B cell (primary cell): ENCODE data around the gene ZBTB46. TPM values are rescaled to one million over a fixed set of nuclear protein-coding genes. Genes with fewer than 3 reads are reported as not detected.

Experiments used
- ATAC-seq: fragments of 200-7000 bp; cut with Tn5 transposase; one replicate; pipeline ENCODE4 v1.10.0; 2021; ENCODE audit warnings: low read depth, mild to moderate bottlenecking, moderate number of reproducible peaks, moderate library complexity
- CTCF ChIA-PET: fragments of 350-600 bp; sonication (Branson Sonifier 250); formaldehyde crosslinking; loops from one replicate; lab custom pipeline; 2021; ENCODE audit warnings: antibody characterized with exemption, inconsistent platforms; lab: Charles Lee
- POLR2A ChIA-PET: fragments of 350-600 bp; sonication (Branson Sonifier 250); formaldehyde crosslinking; loops from one replicate; lab custom pipeline; 2021; ENCODE audit warnings: antibody characterized with exemption; lab: Charles Lee
- DNase-seq: peaks from one replicate; pipeline ENCODE4 v3.0.0; 2013
- H2AFZ ChIP-seq: 2 replicates; pipeline ENCODE4 v1.6.1; 2012; ENCODE audit warnings: mild to moderate bottlenecking, low read depth, low read length; ENCODE audit not compliant: insufficient read depth, poor library complexity, severe bottlenecking
- H3K27ac ChIP-seq, 2 donors: 1 replicate in 1 of 2; 2 replicates in 1 of 2; pipeline ENCODE4 v1.5.1; 2012 to 2013; ENCODE audit warnings: low read length in 2 of 2, mild to moderate bottlenecking in 2 of 2, moderate library complexity in 1 of 2
- H3K27me3 ChIP-seq, 4 experiments: fragments of 200-600 bp in 1 of 4; sonication (generic) in 1 of 4; replicated peaks in 1 of 4; 1 replicate in 2 of 4; 2 replicates in 2 of 4; pipeline versions ENCODE4 v1.6.1 to v1.7.0; 2013 to 2016; ENCODE audit warnings: low read length in 3 of 4, mild to moderate bottlenecking in 2 of 4, mixed read lengths in 1 of 4, moderate library complexity in 1 of 4; ENCODE audit not compliant: insufficient read depth in 4 of 4, control insufficient read depth in 3 of 4; ENCODE audit errors: control extremely low read depth in 1 of 4
- H3K36me3 ChIP-seq, 2 experiments: replicated peaks in 1 of 2; 1 replicate in 1 of 2; 2 replicates in 1 of 2; pipeline versions ENCODE4 v1.6.1 to v1.7.1; 2013; ENCODE audit warnings: low read length in 1 of 2; ENCODE audit not compliant: insufficient read depth in 2 of 2, control insufficient read depth in 1 of 2; ENCODE audit errors: control extremely low read depth in 1 of 2, extremely low read depth in 1 of 2
- H3K4me1 ChIP-seq, 2 donors: fragments of 200-600 bp in 1 of 2; sonication (generic) in 1 of 2; 1 replicate in 1 of 2; 2 replicates in 1 of 2; pipeline versions ENCODE4 v1.5.1 to v1.6.1; 2013 to 2017; ENCODE audit warnings: low read length in 2 of 2; ENCODE audit not compliant: control insufficient read depth in 2 of 2, insufficient read depth in 2 of 2
- H3K4me2 ChIP-seq: replicated peaks from 2 replicates; pipeline ENCODE3; 2012; ENCODE audit warnings: mild to moderate bottlenecking, low read depth, low read length; ENCODE audit not compliant: poor library complexity, severe bottlenecking
- H3K4me3 ChIP-seq, 5 experiments: fragments of 200-600 bp in 1 of 5; sonication (generic) in 1 of 5; 1 replicate in 3 of 5; 2 replicates in 2 of 5; pipeline versions ENCODE4 v1.5.1 to v1.7.0; 2011 to 2016; ENCODE audit warnings: low read length in 4 of 5, mild to moderate bottlenecking in 4 of 5, low read depth in 2 of 5, control low read depth in 1 of 5, moderate library complexity in 1 of 5; ENCODE audit not compliant: insufficient read depth in 1 of 5; ENCODE audit errors: control extremely low read depth in 1 of 5, extremely low read depth in 1 of 5
- H3K79me2 ChIP-seq: fragments of 200-600 bp; sonication (generic); one replicate; pipeline ENCODE4 v1.6.0; 2016; ENCODE audit warnings: low read length; ENCODE audit not compliant: control insufficient read depth, insufficient read depth
- H3K9ac ChIP-seq: fragments of 200-600 bp; sonication (generic); 2 replicates; pipeline ENCODE4 v1.6.1; 2017; ENCODE audit warnings: mild to moderate bottlenecking, low read length, moderate library complexity
- H3K9me3 ChIP-seq, 3 donors: one replicate each; pipeline versions ENCODE4 v1.6.1 to v1.7.1; 2013; ENCODE audit warnings: low read length in 2 of 3; ENCODE audit not compliant: control insufficient read depth in 2 of 3, insufficient read depth in 1 of 3; ENCODE audit errors: control extremely low read depth in 1 of 3
- H4K20me1 ChIP-seq: 2 replicates; pipeline ENCODE4 v1.6.0; 2012; ENCODE audit warnings: mild to moderate bottlenecking, low read length; ENCODE audit not compliant: insufficient read depth, control insufficient read depth, poor library complexity, severe bottlenecking
- H3K27ac Mint-ChIP-seq: one replicate; pipeline ENCODE4 v1.8.0; 2021; ENCODE audit warnings: mixed read lengths
- H3K27me3 Mint-ChIP-seq: one replicate; pipeline ENCODE4 v1.8.0; 2021; ENCODE audit warnings: mixed read lengths
- H3K4me1 Mint-ChIP-seq: one replicate; pipeline ENCODE4 v1.8.0; 2021; ENCODE audit warnings: mixed read lengths
- H3K4me3 Mint-ChIP-seq: one replicate; pipeline ENCODE4 v1.8.0; 2021; ENCODE audit warnings: mixed read lengths
- H3K9me3 Mint-ChIP-seq: one replicate; pipeline ENCODE4 v1.8.0; 2022; ENCODE audit warnings: mixed read lengths; ENCODE audit not compliant: insufficient read depth
- CTCF ChIP-seq: fragments of 200-600 bp; IDR thresholded peaks from one replicate; pipeline ENCODE4 v1.8.0; 2022; ENCODE audit warnings: antibody characterized with exemption, mild to moderate bottlenecking
- EZH2 ChIP-seq: IDR thresholded peaks from 2 replicates; pipeline ENCODE4 v1.6.1; 2012; ENCODE audit warnings: borderline replicate concordance, low read depth, mild to moderate bottlenecking, moderate library complexity, low read length; ENCODE audit not compliant: insufficient read depth, poor library complexity, severe bottlenecking
- WGBS: methylation state at CpG from one replicate; pipeline ENCODE4 v1.1.5; 2013; ENCODE audit warnings: missing lambda C conversion rate; ENCODE audit not compliant: insufficient coverage; 5-methylcytosine and 5-hydroxymethylcytosine counted together
- intact Hi-C: fragments of 100-400 bp; cut with micrococcal nuclease; formaldehyde crosslinking; loops from one replicate; pipeline ENCODE4 v1.10.0; 2022
- polyA plus RNA-seq: library from polyadenylated mRNA; depleted of rRNA; stranded (reverse); fragments of >200 nt; gene quantifications from 2 replicates; pipeline ENCODE4 v1.2.3, GENCODE V29; 2012
- total RNA-seq, 2 donors: library from RNA; stranded (reverse); fragments of 120-200 nt in 1 of 2; gene quantifications; 1 replicate in 1 of 2; 2 replicates in 1 of 2; pipeline versions ENCODE4 v1.2.3 to v1.2.4, GENCODE V29; 2013 to 2022

ZBTB46 gene
- total and polyA plus RNA-seq, 2 donors (not counting 1 experiment from before 2014, with no cell fraction given) = 0.16 to 0.64 TPM

DNA sequence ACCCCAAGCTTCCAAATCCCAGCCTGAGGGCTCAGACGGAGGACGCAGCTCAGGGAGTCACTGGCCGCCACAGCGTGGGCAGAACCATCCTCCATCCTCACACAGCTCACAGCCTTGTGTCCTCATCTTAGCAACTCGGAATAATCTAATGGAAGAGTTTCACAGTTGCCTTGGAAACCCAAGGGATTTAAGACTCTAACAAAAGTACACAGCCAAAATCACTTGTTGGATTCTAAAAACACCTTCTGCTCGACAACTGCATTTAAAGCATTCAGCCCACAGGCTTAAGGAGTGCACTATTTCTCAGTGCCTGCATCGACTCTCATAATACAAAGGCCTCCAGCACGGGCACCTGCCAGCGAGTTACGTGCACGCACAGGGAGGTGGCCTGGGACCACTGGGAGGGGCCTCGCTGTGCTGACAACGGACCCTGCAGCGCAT, 45.4 kb downstream of the ZBTB46 start:
- Histone ChIP-seq H3K4me2 (no peak overlapping the region), H3K79me2 (no peaks in the 10 kb centered on the region), H3K27ac (no peak overlapping the region), H3K9me3 (no peaks in the 10 kb centered on the region), H2AFZ (peak overlapping the region; percentile 11), H4K20me1 (no peaks in the 10 kb centered on the region), H3K36me3 (no peaks in the 10 kb centered on the region), H3K9ac (no peak overlapping the region), H3K27me3 (no peaks in the 10 kb centered on the region), H3K4me3 (no peak overlapping the region), H3K4me1 (no peaks in the 10 kb centered on the region)
- intact Hi-C loops = loop anchor here (1.0 to 5.0 kb wide), 3 partner anchors 79 to 337 kb away; no protein-coding TSS in a partner anchor
- no peak for ATAC-seq
- no peak for TF ChIP-seq CTCF
- DNase-seq = no peak
- no peaks in the 10 kb centered on the region for H3K9me3 Mint-ChIP-seq
- no peaks in the 10 kb centered on the region for H3K27me3 Mint-ChIP-seq
- no peak overlapping the region for H3K4me3 Mint-ChIP-seq
- WGBS = 85% methylated on average over 11 of the region's 14 CpGs
- POLR2A ChIA-PET = interaction anchor here (0.6 to 0.7 kb wide), 2 partner anchors 286 to 1246 kb away, joined by 3 to 4 read pairs; no protein-coding TSS in a partner anchor
- CTCF ChIA-PET = interaction anchor here (0.6 to 4.3 kb wide), 16 partner anchors 9 to 247 kb away, joined by 3 to 29 read pairs (median 4); partner anchors contain the start of genes PTK6, RTEL1 and TPD52L2
- H3K27ac Mint-ChIP-seq = no peak overlapping the region
- H3K4me1 Mint-ChIP-seq = peaks cover 3% of the 10 kb centered on the region

- Histone ChIP-seq H3K4me3 (no peak overlapping the region), H2AFZ (no peak overlapping the region), H3K79me2 (no peaks in the 10 kb centered on the region), H3K9me3 (no peaks in the 10 kb centered on the region), H3K27me3 (no peaks in the 10 kb centered on the region), H3K4me1 (no peaks in the 10 kb centered on the region), H3K36me3 (no peaks in the 10 kb centered on the region), H3K9ac (no peak overlapping the region), H3K27ac (no peak overlapping the region), H4K20me1 (no peaks in the 10 kb centered on the region), H3K4me2 (no peak overlapping the region)
- Mint-ChIP-seq H3K4me3 (no peak overlapping the region), H3K9me3 (no peaks in the 10 kb centered on the region), H3K27me3 (no peaks in the 10 kb centered on the region), H3K27ac (no peak overlapping the region), H3K4me1 (peaks cover 3% of the 10 kb centered on the region)
- POLR2A ChIA-PET = no interaction called here
- 90% methylated on average over 16 of the region's 16 CpGs for WGBS
- ATAC-seq (no peak), DNase-seq (no peak)
- intact Hi-C loops = no loop called here
- CTCF ChIA-PET = interaction anchor here (0.9 to 4.3 kb wide), 3 partner anchors 11 to 190 kb away, joined by 3 to 29 read pairs (median 24); partner anchors contain the start of gene TPD52L2
- TF ChIP-seq EZH2 = no peak
- TF ChIP-seq CTCF = no peak
Measured at GRCh38 chr20:63783970-63784369, 47.1 kb downstream of the ZBTB46 start.
